MCF 10A (cell line): Measurements from ENCODE around the gene LDB2. TPM values are rescaled to one million over a fixed set of nuclear protein-coding genes. Genes with fewer than 3 reads are reported as not detected.
A peak's percentile ranks its signal among the peaks of the same experiment; 100 is the strongest.

Source experiments
- BruUV-seq: library from RNA; stranded (reverse); fragments of 400-500 nt; replicated peaks from 2 replicates; lab custom pipeline; 2021; lab: Mats Ljungman, UMichigan
- CTCF ChIA-PET: fragments of 300-600 bp; sonication (Branson Sonifier 250); formaldehyde crosslinking; extraction: SDS; loops from one replicate; lab custom pipeline; 2021; ENCODE audit warnings: antibody characterized with exemption, inconsistent platforms; lab: Yijun Ruan, JAX
- POLR2A ChIA-PET: fragments of 300-600, 350-650 bp; sonication (Branson Sonifier 250); formaldehyde crosslinking; extraction: SDS; loops from one replicate; lab custom pipeline; 2020; ENCODE audit warnings: antibody characterized with exemption, inconsistent platforms; lab: Yijun Ruan, JAX
- DNase-seq: peaks from one replicate; pipeline ENCODE4 v3.0.0-alpha.2; 2018; ENCODE audit not compliant: unreplicated experiment
- H3K27ac Mint-ChIP-seq: one replicate; pipeline ENCODE4 v1.8.0; 2022; ENCODE audit warnings: mild to moderate bottlenecking, low read depth, mixed read lengths; ENCODE audit not compliant: unreplicated experiment
- H3K27me3 Mint-ChIP-seq: one replicate; pipeline ENCODE4 v1.8.0; 2022; ENCODE audit warnings: mixed read lengths; ENCODE audit not compliant: insufficient read depth, unreplicated experiment
- H3K36me3 Mint-ChIP-seq: one replicate; pipeline ENCODE4 v1.8.0; 2022; ENCODE audit warnings: mild to moderate bottlenecking, moderate library complexity, mixed read lengths; ENCODE audit not compliant: insufficient read depth, unreplicated experiment
- H3K4me1 Mint-ChIP-seq: one replicate; pipeline ENCODE4 v1.8.0; 2022; ENCODE audit warnings: mixed read lengths; ENCODE audit not compliant: insufficient read depth, unreplicated experiment
- H3K4me3 Mint-ChIP-seq: one replicate; pipeline ENCODE4 v1.8.0; 2022; ENCODE audit warnings: mild to moderate bottlenecking, moderate library complexity, mixed read lengths; ENCODE audit not compliant: unreplicated experiment
- H3K9me3 Mint-ChIP-seq: one replicate; pipeline ENCODE4 v1.8.0; 2022; ENCODE audit warnings: mixed read lengths; ENCODE audit not compliant: unreplicated experiment
- CTCF ChIP-seq: fragments of 200-600 bp; IDR thresholded peaks from one replicate; pipeline ENCODE4 v1.8.0; 2022; ENCODE audit warnings: antibody characterized with exemption, mild to moderate bottlenecking; ENCODE audit not compliant: unreplicated experiment
- intact Hi-C: fragments of 100-400 bp; cut with micrococcal nuclease; formaldehyde crosslinking; loops from 2 replicates; pipeline ENCODE4 v1.14.1; 2022
- total RNA-seq: library from RNA; stranded (reverse); gene quantifications from 2 replicates; pipeline ENCODE4 v1.2.3, GENCODE V29; 2022

The LDB2 gene
- total RNA-seq, 1 experiment from 2014 or later, result not detected

DNA sequence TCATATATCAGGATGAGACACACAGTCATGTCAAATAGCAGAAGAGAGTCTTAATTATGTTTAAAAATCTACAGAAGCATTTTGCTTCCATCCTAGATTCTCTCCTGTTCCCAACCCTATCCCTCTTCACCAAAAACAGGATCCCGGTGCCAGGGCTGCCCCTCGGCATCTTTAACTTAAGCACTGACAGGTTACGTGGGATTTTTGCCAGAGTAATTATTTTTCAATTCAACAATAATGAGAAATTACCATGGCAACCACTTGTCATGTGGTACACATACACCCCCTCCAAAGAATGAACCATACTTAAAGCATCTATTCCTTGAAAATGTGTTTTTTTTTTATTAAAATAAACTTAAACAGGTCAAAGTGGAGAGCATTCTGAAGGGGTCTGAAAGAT is 130.6 kb downstream of the LDB2 start:
- TF ChIP-seq CTCF, result no peak
- no peaks in the 10 kb centered on the region for H3K36me3 Mint-ChIP-seq
- intact Hi-C loops, result loop anchor here (10.0 kb wide), 1 partner anchor 557 kb away; no protein-coding TSS in a partner anchor
- H3K4me3 Mint-ChIP-seq, result no peak overlapping the region
- ChIA-PET POLR2A (no interaction called here), CTCF (interaction anchor here (0.8 to 1.2 kb wide), 2 partner anchors 17 to 38 kb away, joined by 3 read pairs; no protein-coding TSS in a partner anchor)
- DNase-seq, result no peak
- peaks cover 39% of the 10 kb centered on the region for H3K27me3 Mint-ChIP-seq
- H3K27ac Mint-ChIP-seq, result no peak overlapping the region
- BruUV-seq, result no TSS peak
- no peaks in the 10 kb centered on the region for H3K9me3 Mint-ChIP-seq
- H3K4me1 Mint-ChIP-seq, result peaks cover 2% of the 10 kb centered on the region

DNA sequence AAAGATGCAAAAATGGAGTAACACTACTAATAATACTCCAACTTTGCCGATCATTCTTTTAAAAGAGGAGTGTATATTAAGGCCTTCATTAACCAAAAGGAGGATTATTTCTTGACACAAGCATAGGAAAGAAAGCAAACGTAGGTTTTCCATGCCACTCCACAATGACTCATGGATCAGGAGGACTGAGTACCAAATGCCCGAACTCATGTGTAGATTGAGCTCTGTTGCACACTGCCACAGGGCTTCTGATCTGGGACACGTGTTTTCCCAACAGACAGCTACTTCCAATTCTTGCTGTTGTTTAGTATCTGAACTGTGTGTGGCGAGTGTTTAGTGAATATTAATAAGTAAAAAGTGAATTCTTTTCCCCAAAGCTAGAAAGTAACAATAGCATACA is 131.2 kb downstream of the LDB2 start:
- Mint-ChIP-seq H3K4me3 (no peak overlapping the region), H3K27ac (no peak overlapping the region), H3K36me3 (no peaks in the 10 kb centered on the region), H3K4me1 (peaks cover 8% of the 10 kb centered on the region), H3K27me3 (peaks cover 33% of the 10 kb centered on the region), H3K9me3 (no peaks in the 10 kb centered on the region)
- BruUV-seq, result no TSS peak
- no peak for TF ChIP-seq CTCF
- POLR2A ChIA-PET, result no interaction called here
- DNase-seq, result no peak
- intact Hi-C loops, result loop anchor here (10.0 kb wide), 1 partner anchor 558 kb away; no protein-coding TSS in a partner anchor
- CTCF ChIA-PET, result interaction anchor here (0.5 to 1.2 kb wide), 3 partner anchors 38 to 565 kb away, joined by 3 read pairs; no protein-coding TSS in a partner anchor

GRCh38 chr4:16765546-16765945 is 132.9 kb downstream of the LDB2 start:
- H3K36me3 Mint-ChIP-seq, result no peaks in the 10 kb centered on the region
- no peak for DNase-seq
- peaks cover 16% of the 10 kb centered on the region for H3K27me3 Mint-ChIP-seq
- peaks cover 8% of the 10 kb centered on the region for H3K4me1 Mint-ChIP-seq
- CTCF ChIA-PET, result interaction anchor here (0.8 to 2.5 kb wide), 3 partner anchors 559 to 682 kb away, joined by 3 to 11 read pairs (median 5); no protein-coding TSS in a partner anchor
- no peak for TF ChIP-seq CTCF
- POLR2A ChIA-PET, result no interaction called here
- no TSS peak for BruUV-seq
- no peaks in the 10 kb centered on the region for H3K9me3 Mint-ChIP-seq
- no peak overlapping the region for H3K27ac Mint-ChIP-seq
- intact Hi-C loops, result loop anchor here (10.0 kb wide), 1 partner anchor 559 kb away; no protein-coding TSS in a partner anchor
- H3K4me3 Mint-ChIP-seq, result no peak overlapping the region

- CTCF ChIA-PET, result interaction anchor here (0.6 to 2.5 kb wide), 12 partner anchors 17 to 683 kb away, joined by 3 to 11 read pairs (median 3); no protein-coding TSS in a partner anchor
- POLR2A ChIA-PET, result interaction anchor here (0.7 kb wide), 1 partner anchor 15 kb away, joined by 3 read pairs; no protein-coding TSS in a partner anchor
- Mint-ChIP-seq H3K4me1 (peaks cover 8% of the 10 kb centered on the region), H3K36me3 (no peaks in the 10 kb centered on the region), H3K27ac (no peak overlapping the region), H3K4me3 (no peak overlapping the region), H3K9me3 (no peaks in the 10 kb centered on the region), H3K27me3 (peaks cover 12% of the 10 kb centered on the region)
- peak; percentile 13 for DNase-seq
- intact Hi-C loops, result loop anchor here (10.0 kb wide), 1 partner anchor 560 kb away; no protein-coding TSS in a partner anchor
- TF ChIP-seq CTCF, result no peak
- BruUV-seq, result no TSS peak
Measured at GRCh38 chr4:16764622-16765021, 133.8 kb downstream of the LDB2 start.
